Measurements from ENCODE around the gene COPZ1. TPM values are rescaled to one million over a fixed set of nuclear protein-coding genes. Genes with fewer than 3 reads are reported as not detected.

The COPZ1 gene
- total and polyA plus RNA-seq, 9 of the 15 experiments (the other 6 are each of a cell fraction or from before 2014, with no cell fraction given): 137 to 487 (median 233) TPM

- TF ChIP-seq ZNF318 (IDR thresholded peaks at IDR 0.05; ENCODE audit: borderline replicate concordance in 1 of 2, low read depth in 1 of 2) (no peak), KLF1 (tag; IDR thresholded peaks at IDR 0.05) (peak; percentile 97), NR3C1 (CRISPR knock-in tag; IDR thresholded peaks at IDR 0.05) (no peak), ZNF282 (CRISPR knock-in tag; IDR thresholded peaks at IDR 0.05) (no peak), ZBTB49 (CRISPR knock-in tag; IDR thresholded peaks at IDR 0.05; ENCODE audit: borderline replicate concordance) (no peak), NCOA2 (IDR thresholded peaks at IDR 0.05; ENCODE audit: partially characterized antibody in 2 of 2) (no peak), NFIC (IDR thresholded peaks at IDR 0.05) (peak; percentile 96), HDAC3 (IDR thresholded peaks at IDR 0.05; ENCODE audit: borderline replicate concordance, partially characterized antibody) (no peak), ASH1L (IDR thresholded peaks at IDR 0.05; ENCODE audit: borderline replicate concordance, low read depth, partially characterized antibody) (no peak), GATAD2B (IDR thresholded peaks at IDR 0.05; ENCODE audit: borderline replicate concordance) (no peak), CHD2 (IDR thresholded peaks at IDR 0.05; ENCODE audit: low read depth, low read length) (peak; percentile 83), ZNF449 (CRISPR knock-in tag; IDR thresholded peaks at IDR 0.05) (no peak), ZNF668 (CRISPR knock-in tag; IDR thresholded peaks at IDR 0.05) (no peak), ZBTB2 (IDR thresholded peaks at IDR 0.05) (peak; percentile 93)
Measured at GRCh38 chr12:54304187-54304810, 20.6 kb upstream of the COPZ1 start (continued).
